GM21529 (cell line): ENCODE data around the gene TCF12.
A peak's percentile ranks its signal among the peaks of the same experiment; 100 is the strongest.

ENCODE experiments used
- ATAC-seq: cut with Tn5 transposase; IDR thresholded peaks from one replicate; pipeline ENCODE4 v1.9.1; 2021; ENCODE audit not compliant: unreplicated experiment

TCF12 gene

GRCh38 chr15:57237676-57238075 is 319.2 kb downstream of the TCF12 start:
- ATAC-seq: no peak

GRCh38 chr15:57245130-57245529 is 326.7 kb downstream of the TCF12 start:
- ATAC-seq: no peak

- ATAC-seq: no peak
Measured at GRCh38 chr15:57245714-57246113, 327.3 kb downstream of the TCF12 start.

- ATAC-seq: no peak
Measured at GRCh38 chr15:57248074-57248473, 329.6 kb downstream of the TCF12 start.

GRCh38 chr15:57251308-57251707 is 332.9 kb downstream of the TCF12 start:
- ATAC-seq: no peak

- ATAC-seq: no peak
Measured at GRCh38 chr15:57251941-57252340, 333.5 kb downstream of the TCF12 start.

- no peak for ATAC-seq
Measured at GRCh38 chr15:57253082-57253481, 334.6 kb downstream of the TCF12 start.

GRCh38 chr15:57253500-57253899 is 335.1 kb downstream of the TCF12 start:
- ATAC-seq: no peak

- ATAC-seq: no peak
Measured at GRCh38 chr15:57255751-57256341, 337.4 kb downstream of the TCF12 start.

GRCh38 chr15:57256939-57257338 is 338.5 kb downstream of the TCF12 start:
- ATAC-seq: no peak

- no peak for ATAC-seq
Measured at GRCh38 chr15:57259568-57260040, 341.2 kb downstream of the TCF12 start.

GRCh38 chr15:57263520-57263919 is 345.1 kb downstream of the TCF12 start:
- ATAC-seq: no peak

- ATAC-seq: no peak
Measured at GRCh38 chr15:57272771-57273357, 354.4 kb downstream of the TCF12 start.

GRCh38 chr15:57273402-57273801 is 355.0 kb downstream of the TCF12 start:
- ATAC-seq: no peak

- no peak for ATAC-seq
Measured at GRCh38 chr15:57278439-57278838, 360.0 kb downstream of the TCF12 start.

GRCh38 chr15:57280464-57280863 is 362.0 kb downstream of the TCF12 start:
- no peak for ATAC-seq

- peak; percentile 51 for ATAC-seq
Measured at GRCh38 chr15:57281321-57281720, 362.9 kb downstream of the TCF12 start.

- ATAC-seq: no peak
Measured at GRCh38 chr15:57282686-57283085, 364.2 kb downstream of the TCF12 start.

GRCh38 chr15:57283774-57284503 is 365.5 kb downstream of the TCF12 start:
- peak; percentile 7 for ATAC-seq

- ATAC-seq: peak; percentile 66
Measured at GRCh38 chr15:57284535-57284934, 366.1 kb downstream of the TCF12 start.

- ATAC-seq: no peak
Measured at GRCh38 chr15:57285386-57285785, 366.9 kb downstream of the TCF12 start.

GRCh38 chr15:57286446-57287122 is 368.1 kb downstream of the TCF12 start:
- ATAC-seq: no peak
